Omental fat pad (tissue), 4 donors: ENCODE results near the gene PPP1R13B. TPM values are rescaled to one million over a fixed set of nuclear protein-coding genes. Genes with fewer than 3 reads are reported as not detected.
A peak's percentile ranks its signal among the peaks of the same experiment; 100 is the strongest.

Experiments
- ATAC-seq: fragments of 150-250 bp; one replicate; pipeline ENCODE4 v1.9.1; 2016; ENCODE audit warnings: mild to moderate bottlenecking, moderate library complexity; ENCODE audit not compliant: low FRiP score
- DNase-seq: peaks from one replicate; pipeline ENCODE4 v3.0.0-alpha.2; 2019; ENCODE audit warnings: low spot score
- CTCF ChIP-seq, 3 donors: fragments of 450-650 bp; IDR thresholded peaks; one replicate each; pipeline ENCODE4 v1.5.1; 2016 to 2017; ENCODE audit warnings: antibody characterized with exemption in 3 of 3, mild to moderate bottlenecking in 3 of 3, moderate library complexity in 2 of 3
- total RNA-seq, 4 donors: library from RNA; depleted of rRNA; stranded (reverse); fragments of >200 nt; gene quantifications; one replicate each; pipeline ENCODE4 v1.1.0, GENCODE V29; 2016

PPP1R13B gene
- 10 to 100 TPM in 3 of 4 donors, 1 to 10 TPM in 1; 9.7 to 31.1 (median 15.0) TPM for total RNA-seq

GRCh38 chr14:103847451-103848174 lies at the start of gene PPP1R13B:
PPP1R13B (minus strand) TSS chr14:103847575; CDS start chr14:103847307, 268 bp downstream.
- no peak for TF ChIP-seq CTCF (IDR thresholded peaks at IDR 0.05)
- DNase-seq (peak; percentile 70), ATAC-seq (peak; percentile 97)

GRCh38 chr14:103896578-103896977 lies 49.2 kb upstream of the PPP1R13B start:
- TF ChIP-seq CTCF (IDR thresholded peaks at IDR 0.05) = no peak
- DNase-seq (no peak), ATAC-seq (no peak)

GRCh38 chr14:103894723-103895059 lies 47.3 kb upstream of the PPP1R13B start:
- TF ChIP-seq CTCF (IDR thresholded peaks at IDR 0.05) = no peak
- no peak for DNase-seq
- ATAC-seq = no peak

GRCh38 chr14:103894034-103894722 lies 46.8 kb upstream of the PPP1R13B start:
- DNase-seq (no peak), ATAC-seq (no peak)
- no peak for TF ChIP-seq CTCF (IDR thresholded peaks at IDR 0.05)

- DNase-seq (no peak), ATAC-seq (no peak)
- TF ChIP-seq CTCF (IDR thresholded peaks at IDR 0.05) = no peak
Measured at GRCh38 chr14:103892247-103892646, 44.9 kb upstream of the PPP1R13B start.

- DNase-seq = no peak
- TF ChIP-seq CTCF (IDR thresholded peaks at IDR 0.05) = no peak
Measured at GRCh38 chr14:103891667-103892215, 44.4 kb upstream of the PPP1R13B start.

More at GRCh38 chr14:103891667-103892215, 44.4 kb upstream of the PPP1R13B start:
- no peak for ATAC-seq
